GM12878 (cell line): ENCODE data around the gene MRPS21. TPM values are rescaled to one million over a fixed set of nuclear protein-coding genes. Genes with fewer than 3 reads are reported as not detected.

Experiments
- ATAC-seq: fragments of 200-7000 bp; cut with Tn5 transposase; 3 replicates; pipeline ENCODE4 v1.9.1; 2020; ENCODE audit warnings: mild to moderate bottlenecking, moderate library complexity
- BruUV-seq: library from RNA; stranded (reverse); fragments of 400-500 nt; replicated peaks from 2 replicates; lab custom pipeline; 2021; lab: Mats Ljungman, UMichigan
- CTCF ChIA-PET: fragments of 300-600 bp; sonication (Branson Sonifier 250); formaldehyde crosslinking; extraction: SDS; loops from one replicate; lab custom pipeline; 2021; ENCODE audit warnings: inconsistent platforms; lab: Yijun Ruan, JAX
- POLR2A ChIA-PET: fragments of 350-600 bp; formaldehyde crosslinking; extraction: SDS; loops from one replicate; lab custom pipeline; 2021; ENCODE audit warnings: inconsistent platforms; lab: Charles Lee
- RAD21 ChIA-PET: fragments of 300-600 bp; sonication (Branson Sonifier 250); formaldehyde crosslinking; loops from one replicate; lab custom pipeline; 2023; ENCODE audit warnings: antibody characterized with exemption; ENCODE audit not compliant: unreplicated experiment; lab: Charles Lee
- SMC1A ChIA-PET: fragments of 300-600 bp; sonication (Branson Sonifier 250); formaldehyde crosslinking; loops from one replicate; lab custom pipeline; 2023; ENCODE audit not compliant: unreplicated experiment, uncharacterized antibody; lab: Charles Lee
- DNase-seq: peaks from one replicate; pipeline ENCODE4 v3.0.0-alpha.2; 2011; ENCODE audit warnings: low read depth, low spot score
- FAIRE-seq: peaks from 3 replicates; lab custom pipeline; 2011; peaks lifted over from hg19 to GRCh38; lab: Jason Lieb, UNC
- H2AFZ ChIP-seq: 2 replicates; pipeline ENCODE4 v1.6.0; 2011; ENCODE audit warnings: low read depth, low read length, control low read depth; ENCODE audit not compliant: control insufficient read depth
- H3K27ac ChIP-seq: 2 replicates; pipeline ENCODE4 v1.5.1; 2011; ENCODE audit warnings: control low read depth; ENCODE audit not compliant: control insufficient read depth, insufficient read depth
- H3K27me3 ChIP-seq, 2 experiments: replicated peaks in 1 of 2; 2 replicates each; pipeline versions ENCODE4 v1.6.0 to v1.6.1; 2011; ENCODE audit warnings: low read length in 1 of 2; ENCODE audit not compliant: control insufficient read depth in 2 of 2, insufficient read depth in 2 of 2
- H3K36me3 ChIP-seq, 2 experiments: 2 replicates each; pipeline ENCODE4 v1.5.1; 2011; ENCODE audit warnings: low read length in 1 of 2; ENCODE audit not compliant: control insufficient read depth in 2 of 2, insufficient read depth in 2 of 2
- H3K4me1 ChIP-seq: 2 replicates; pipeline ENCODE4 v1.6.1; 2011; ENCODE audit warnings: mild to moderate bottlenecking, low read length, moderate library complexity, mixed read lengths; ENCODE audit not compliant: control insufficient read depth, insufficient read depth
- H3K4me2 ChIP-seq: 2 replicates; pipeline ENCODE4 v1.6.0; 2011; ENCODE audit warnings: control low read depth; ENCODE audit not compliant: control insufficient read depth, insufficient read depth
- H3K4me3 ChIP-seq: fragments of 200-600 bp; sonication (generic); 2 replicates; pipeline ENCODE4 v1.5.1; 2016
- H3K79me2 ChIP-seq: 2 replicates; pipeline ENCODE4 v1.6.0; 2011; ENCODE audit warnings: low read length; ENCODE audit not compliant: control insufficient read depth, insufficient read depth
- H3K9ac ChIP-seq: 2 replicates; pipeline ENCODE4 v1.8.0; 2011; ENCODE audit warnings: low read length, control low read depth, mixed read lengths; ENCODE audit not compliant: control insufficient read depth, insufficient read depth
- H3K9me3 ChIP-seq: replicated peaks from 3 replicates; pipeline ENCODE4 v1.5.1; 2011; ENCODE audit warnings: mild to moderate bottlenecking, low read length; ENCODE audit not compliant: control insufficient read depth, insufficient read depth
- H4K20me1 ChIP-seq: 2 replicates; pipeline ENCODE4 v1.6.0; 2011; ENCODE audit not compliant: control insufficient read depth, insufficient read depth
- DPF2 ChIP-seq: fragments of 450-650 bp; IDR thresholded peaks from 2 replicates; pipeline ENCODE4 v1.6.1; 2017; ENCODE audit warnings: mild to moderate bottlenecking
- E2F8 ChIP-seq: fragments of 450-650 bp; IDR thresholded peaks from 2 replicates; pipeline ENCODE4 v1.6.1; 2018; ENCODE audit warnings: mild to moderate bottlenecking, low read depth, moderate library complexity; ENCODE audit not compliant: partially characterized antibody
- E4F1 ChIP-seq: fragments of 450-650 bp; IDR thresholded peaks from 2 replicates; pipeline ENCODE4 v1.6.1; 2018; ENCODE audit warnings: borderline replicate concordance, mild to moderate bottlenecking; ENCODE audit not compliant: partially characterized antibody
- MAX ChIP-seq: IDR thresholded peaks from 2 replicates; pipeline ENCODE4 v1.6.1; 2012; ENCODE audit warnings: low read depth, low read length, improper control_type of control experiment
- MYB ChIP-seq: fragments of 150-350 bp; IDR thresholded peaks from 2 replicates; pipeline ENCODE4 v1.6.1; 2014; ENCODE audit warnings: mild to moderate bottlenecking, low read depth, low read length, borderline replicate concordance
- NR2C1 ChIP-seq: fragments of 450-650 bp; IDR thresholded peaks from 2 replicates; pipeline ENCODE4 v1.6.1; 2017; ENCODE audit warnings: antibody characterized with exemption, mild to moderate bottlenecking, moderate library complexity
- NRF1 ChIP-seq: conservative IDR thresholded peaks from 2 replicates; pipeline ENCODE4 v1.6.1; 2011; ENCODE audit warnings: mild to moderate bottlenecking, low read depth, low read length, improper control_type of control experiment
- PBX3 ChIP-seq: IDR thresholded peaks from 2 replicates; pipeline ENCODE4 v1.6.1; 2011; ENCODE audit warnings: mild to moderate bottlenecking, low read depth, low read length, moderate library complexity; ENCODE audit not compliant: insufficient replicate concordance
- POLR2AphosphoS2 ChIP-seq: IDR thresholded peaks from 2 replicates; pipeline ENCODE4 v1.6.1; 2011; ENCODE audit warnings: low read depth, mild to moderate bottlenecking, low read length, improper control_type of control experiment, moderate library complexity
- REST ChIP-seq: IDR thresholded peaks from 2 replicates; pipeline ENCODE4 v1.6.1; 2012; ENCODE audit warnings: mild to moderate bottlenecking, low read depth, low read length
- SMAD1 ChIP-seq: fragments of 450-650 bp; IDR thresholded peaks from 2 replicates; pipeline ENCODE4 v1.6.1; 2018; ENCODE audit warnings: mild to moderate bottlenecking, low read depth; ENCODE audit not compliant: partially characterized antibody
- SPI1 ChIP-seq: IDR thresholded peaks from 2 replicates; pipeline ENCODE4 v1.6.1; 2011; ENCODE audit warnings: low read depth, mild to moderate bottlenecking, low read length, moderate library complexity, borderline replicate concordance; ENCODE audit not compliant: insufficient read depth
- WGBS: methylation state at CpG from one replicate; pipeline ENCODE4 v1.1.6; 2016; ENCODE audit warnings: low lambda C conversion rate; ENCODE audit not compliant: insufficient replicate concordance, insufficient coverage; ENCODE audit errors: missing lambda C conversion rate; 5-methylcytosine and 5-hydroxymethylcytosine counted together
- in situ Hi-C: fragments of 300-500 bp; cut with MboI; formaldehyde crosslinking; loops from 9 replicates; pipeline ENCODE4 v1.14.3; 2018; ENCODE audit warnings: mixed read lengths
- intact Hi-C: fragments of 100-400 bp; cut with micrococcal nuclease; formaldehyde crosslinking; loops from one replicate; pipeline ENCODE4 v1.14.2; 2022; ENCODE audit not compliant: unreplicated experiment
- polyA plus RNA-seq, 11 experiments: library from polyadenylated mRNA; depleted of rRNA in 4 of 11; unstranded in 6 of 11; stranded (reverse) in 5 of 11; fragments of >200 nt; fragmentation: Nextera tagmentation in 4 of 11; fragmentation: Illumina TruSeq in 1 of 11; extraction: Ambion mirVana in 4 of 11; extraction: Trizol in 1 of 11; gene quantifications; 1 replicate in 1 of 11; 2 replicates in 10 of 11; pipeline versions ENCODE4 v1.2.1 to v1.2.3, GENCODE V29; 2011 to 2016; ENCODE audit warnings: inconsistent platforms in 2 of 11, missing spikeins in 2 of 11, low read depth in 1 of 11
- total RNA-seq, 4 experiments: library from RNA; depleted of rRNA in 3 of 4; stranded (reverse); fragments of >200 nt in 3 of 4; fragmentation: Illumina TruSeq in 1 of 4; extraction: Trizol in 1 of 4; gene quantifications; 2 replicates each; pipeline versions ENCODE4 v1.2.1 to v1.2.3, GENCODE V29; 2013 to 2021

The MRPS21 gene
- total and polyA plus RNA-seq, 10 of the 15 experiments (the other 5 are each of a cell fraction or from before 2014, with no cell fraction given) = 69.4 to 275 (median 103) TPM

- no TSS peak for BruUV-seq
- Histone ChIP-seq H3K9me3 (no peaks in the 10 kb centered on the region; the same call in 2 of the 3 replicates), H3K4me1 (peaks cover 9% of the 10 kb centered on the region), H3K27ac (no peak overlapping the region), H3K4me3 (no peak overlapping the region), H4K20me1 (no peaks in the 10 kb centered on the region), H3K27me3 (no peaks in the 10 kb centered on the region; a peak in 2 of 4 replicates), H3K36me3 (no peaks in the 10 kb centered on the region), H3K9ac (no peak overlapping the region), H3K79me2 (no peaks in the 10 kb centered on the region), H3K4me2 (no peak overlapping the region), H2AFZ (no peak overlapping the region)
- no peak for FAIRE-seq
- DNase-seq = no peak
- ChIA-PET CTCF (interaction anchor here (2.6 to 3.8 kb wide), 3 partner anchors 9 to 26 kb away, joined by 14 to 98 read pairs (median 27); partner anchors contain the start of gene CA14), SMC1A (interaction anchor here (0.6 to 3.1 kb wide), 4 partner anchors 22 to 60 kb away, joined by 3 to 18 read pairs (median 10); partner anchors contain the start of gene CA14), POLR2A (no interaction called here), RAD21 (interaction anchor here (0.5 to 1.6 kb wide), 4 partner anchors 20 to 320 kb away, joined by 3 to 6 read pairs (median 4); no protein-coding TSS in a partner anchor)
- intact Hi-C loops = no loop called here
- in situ Hi-C loops = no loop called here
- no peak for ATAC-seq
- 87% methylated on average over 6 of the region's 6 CpGs for WGBS
- TF ChIP-seq NRF1 (no peak), SMAD1 (no peak), DPF2 (no peak), SPI1 (no peak), NR2C1 (no peak), E4F1 (no peak), POLR2AphosphoS2 (no peak), MYB (no peak), E2F8 (no peak), REST (no peak), MAX (no peak), PBX3 (no peak)
Measured at GRCh38 chr1:150280138-150280707, 13.4 kb upstream of the MRPS21 start.
